HG02885 (cell line): Measurements from ENCODE around the gene STXBP5.

Source experiments
- ATAC-seq: cut with Tn5 transposase; IDR thresholded peaks from one replicate; pipeline ENCODE4 v1.9.1; 2021; ENCODE audit warnings: mild to moderate bottlenecking; ENCODE audit not compliant: unreplicated experiment, poor library complexity

Gene STXBP5

GRCh38 chr6:147282566-147282959 is 78.3 kb downstream of the STXBP5 start:
- ATAC-seq, result no peak

GRCh38 chr6:147283460-147283859 is 79.2 kb downstream of the STXBP5 start:
- no peak for ATAC-seq

GRCh38 chr6:147285087-147285855 is 81.1 kb downstream of the STXBP5 start:
- peak; percentile 85 for ATAC-seq

- no peak for ATAC-seq
These were observed 83.7 kb downstream of the STXBP5 start for GRCh38 chr6:147287869-147288271.

- no peak for ATAC-seq
These were observed 92.9 kb downstream of the STXBP5 start for GRCh38 chr6:147297124-147297523.

GRCh38 chr6:147297663-147298316 is 93.6 kb downstream of the STXBP5 start:
- no peak for ATAC-seq

- no peak for ATAC-seq
These were observed 94.2 kb downstream of the STXBP5 start for GRCh38 chr6:147298461-147298860.

GRCh38 chr6:147299035-147299434 is 94.8 kb downstream of the STXBP5 start:
- no peak for ATAC-seq

GRCh38 chr6:147301070-147301469 is 96.9 kb downstream of the STXBP5 start:
- ATAC-seq, result no peak

- ATAC-seq, result no peak
These were observed 99.8 kb downstream of the STXBP5 start for GRCh38 chr6:147304016-147304415.

GRCh38 chr6:147310521-147310920 is 106.3 kb downstream of the STXBP5 start:
- ATAC-seq, result no peak

- ATAC-seq, result no peak
These were observed 107.0 kb downstream of the STXBP5 start for GRCh38 chr6:147311218-147311617.

- ATAC-seq, result no peak
These were observed 117.0 kb downstream of the STXBP5 start for GRCh38 chr6:147321260-147321659.

- peak; percentile 96 for ATAC-seq
These were observed 118.3 kb downstream of the STXBP5 start for GRCh38 chr6:147322299-147323162.

- no peak for ATAC-seq
These were observed 121.3 kb downstream of the STXBP5 start for GRCh38 chr6:147325557-147325956.

- no peak for ATAC-seq
These were observed 127.2 kb downstream of the STXBP5 start for GRCh38 chr6:147331401-147331800.

GRCh38 chr6:147337921-147338320 is 133.7 kb downstream of the STXBP5 start:
- ATAC-seq, result no peak

- ATAC-seq, result no peak
These were observed 137.3 kb downstream of the STXBP5 start for GRCh38 chr6:147341486-147341885.

- no peak for ATAC-seq
These were observed 141.7 kb downstream of the STXBP5 start for GRCh38 chr6:147345902-147346301.

- ATAC-seq, result no peak
These were observed 143.1 kb downstream of the STXBP5 start for GRCh38 chr6:147347179-147347881.
